GM15510 (cell line): ENCODE measurements around the gene IL12RB2.

Experiments
- POLR2A ChIP-seq: IDR thresholded peaks from 3 replicates; pipeline ENCODE4 v1.6.1; 2011; ENCODE audit warnings: borderline replicate concordance; ENCODE audit not compliant: insufficient read length; ENCODE audit errors: extremely low read depth

IL12RB2 gene

GRCh38 chr1:67298762-67299161, 8.9 kb upstream of the IL12RB2 start:
- TF ChIP-seq POLR2A = no peak

DNA sequence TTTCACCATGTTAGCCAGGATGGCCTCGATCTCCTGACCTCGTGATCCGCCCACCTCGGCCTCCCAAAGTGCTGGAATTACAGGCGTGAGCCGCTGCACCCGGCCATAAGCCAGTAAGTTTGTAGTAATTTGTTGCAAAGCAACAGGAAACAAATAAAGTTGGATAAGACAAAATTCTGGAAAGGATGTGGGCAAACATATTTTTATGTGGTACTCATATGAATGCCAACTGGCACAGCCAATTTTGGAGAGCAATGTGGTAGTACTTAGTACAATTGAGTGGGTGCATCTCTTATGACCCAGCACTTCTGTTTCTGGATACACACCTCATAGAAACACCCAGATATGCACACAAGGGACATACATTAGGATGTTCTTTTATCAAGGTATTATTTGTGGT, 8.4 kb upstream of the IL12RB2 start:
- no peak for TF ChIP-seq POLR2A

DNA sequence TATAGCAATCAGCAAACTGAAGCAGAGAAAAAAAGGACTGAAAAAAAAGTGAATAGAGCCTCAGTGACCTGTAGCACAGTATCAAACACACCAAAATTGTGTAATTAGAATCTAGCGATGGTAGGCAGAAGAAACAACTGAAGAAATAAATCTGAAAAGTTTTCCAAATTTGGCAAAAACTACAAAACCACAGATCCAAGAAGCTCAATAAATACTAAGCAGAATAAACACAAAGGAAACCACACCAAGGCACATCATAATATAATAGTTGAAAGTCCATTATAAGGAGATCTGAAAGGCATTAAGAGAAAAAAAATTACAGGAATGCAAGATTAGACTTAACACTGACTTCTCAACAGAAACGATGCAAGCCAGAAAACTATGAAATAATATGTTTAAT, 7.1 kb upstream of the IL12RB2 start:
- TF ChIP-seq POLR2A = no peak

DNA sequence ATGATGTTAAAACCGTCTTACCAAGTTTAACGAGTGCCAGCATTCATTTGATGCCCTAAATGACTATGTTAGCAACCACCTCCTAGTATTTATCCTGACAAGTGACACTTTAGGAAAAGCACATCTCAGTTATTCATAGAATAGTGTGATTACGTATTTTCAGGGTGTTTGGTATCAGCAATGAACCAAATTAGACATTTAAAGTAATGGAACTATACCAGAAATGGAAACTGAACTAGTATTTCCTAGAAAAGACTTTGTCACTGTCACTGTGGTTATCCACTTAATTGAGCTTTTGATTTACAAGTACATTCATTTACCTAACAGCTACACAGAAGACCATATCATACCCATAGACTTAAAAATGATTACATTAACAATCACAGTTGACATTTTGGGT, 3.6 kb upstream of the IL12RB2 start:
- TF ChIP-seq POLR2A = no peak

DNA sequence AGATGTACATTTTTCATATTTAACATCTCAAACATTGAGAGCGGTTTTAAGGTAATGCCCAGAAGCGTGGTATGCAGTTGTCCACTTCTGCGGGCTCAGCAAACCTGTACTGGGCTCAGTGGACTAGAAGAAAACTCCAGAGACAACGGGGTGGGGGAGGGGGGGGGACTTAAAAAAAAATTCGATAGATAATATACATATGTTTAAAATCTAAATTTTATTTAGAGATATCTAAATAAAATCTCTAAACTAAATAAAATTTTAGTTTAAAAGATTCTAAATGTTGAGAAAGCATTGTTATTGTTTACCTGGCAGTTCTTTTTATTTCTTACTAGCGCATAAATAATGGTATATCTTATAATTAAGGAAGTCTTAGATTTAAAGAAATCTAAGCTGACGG, 1.1 kb upstream of the IL12RB2 start:
- TF ChIP-seq POLR2A = no peak

GRCh38 chr1:67308136-67308535, 463 bp downstream of the IL12RB2 start:
- TF ChIP-seq POLR2A = no peak

- TF ChIP-seq POLR2A = no peak
Observed at GRCh38 chr1:67312615-67313014, 4.9 kb downstream of the IL12RB2 start.

DNA sequence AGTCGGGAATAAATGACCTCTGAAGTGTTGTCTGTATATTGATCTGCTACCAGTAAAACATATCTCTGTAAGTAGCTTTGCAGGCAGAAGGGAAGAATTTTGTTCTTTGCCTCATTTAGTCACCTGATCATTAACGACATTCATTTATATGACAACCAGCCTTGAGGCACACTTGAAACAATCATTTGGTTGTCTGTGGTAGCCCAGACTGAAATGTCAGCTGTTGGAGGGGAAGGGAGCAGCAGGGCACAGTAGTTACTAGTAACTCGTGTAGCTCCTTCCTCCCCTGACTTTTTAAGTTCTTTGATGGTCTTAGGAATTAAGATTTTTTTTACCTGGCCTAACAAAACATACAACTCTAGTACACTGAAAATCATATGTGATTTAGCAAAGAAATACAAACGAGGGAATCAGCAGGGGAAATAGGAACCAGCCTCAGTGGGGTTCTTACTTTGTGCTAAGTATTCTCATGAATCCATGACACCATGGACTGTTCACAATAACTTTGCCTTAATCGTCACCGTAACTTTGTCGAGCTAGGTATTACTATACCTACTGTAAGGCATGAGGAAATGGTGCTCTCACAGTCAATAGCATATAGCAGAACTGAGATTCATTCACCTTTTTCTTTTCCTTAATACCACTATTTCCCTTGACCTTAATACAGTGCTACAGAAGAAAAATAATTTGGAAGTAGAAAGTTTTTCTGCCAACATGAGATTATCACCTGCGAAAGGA, 6.4 kb downstream of the IL12RB2 start:
- TF ChIP-seq POLR2A = no peak

- no peak for TF ChIP-seq POLR2A
Observed at GRCh38 chr1:67314696-67315095, 7.0 kb downstream of the IL12RB2 start.

GRCh38 chr1:67316180-67316902, 8.7 kb downstream of the IL12RB2 start:
- no peak for TF ChIP-seq POLR2A

DNA sequence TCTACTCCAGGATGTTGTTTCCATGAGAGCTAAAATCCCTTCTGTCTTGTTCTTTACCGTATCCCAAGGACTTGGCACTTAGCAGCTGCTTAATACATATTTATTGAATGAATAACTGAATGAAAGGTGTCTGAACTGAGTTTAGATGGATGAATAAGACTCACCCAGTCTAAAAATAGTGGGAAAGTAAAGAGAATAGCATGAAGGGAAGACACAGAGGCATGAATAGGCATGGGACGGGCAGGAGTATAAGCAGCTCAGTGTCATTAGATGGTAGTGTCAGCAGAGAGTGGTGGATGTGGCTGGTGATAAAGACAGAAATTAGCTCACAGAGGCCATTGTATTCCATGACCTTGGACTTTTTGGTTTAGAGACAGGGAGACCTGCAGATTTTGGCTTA, 9.2 kb downstream of the IL12RB2 start:
- TF ChIP-seq POLR2A = no peak

- TF ChIP-seq POLR2A = no peak
Observed at GRCh38 chr1:67317803-67318202, 10.1 kb downstream of the IL12RB2 start.

- TF ChIP-seq POLR2A = no peak
Observed at GRCh38 chr1:67322442-67322841, 14.8 kb downstream of the IL12RB2 start.

- no peak for TF ChIP-seq POLR2A
Observed at GRCh38 chr1:67323087-67323486, 15.4 kb downstream of the IL12RB2 start.

DNA sequence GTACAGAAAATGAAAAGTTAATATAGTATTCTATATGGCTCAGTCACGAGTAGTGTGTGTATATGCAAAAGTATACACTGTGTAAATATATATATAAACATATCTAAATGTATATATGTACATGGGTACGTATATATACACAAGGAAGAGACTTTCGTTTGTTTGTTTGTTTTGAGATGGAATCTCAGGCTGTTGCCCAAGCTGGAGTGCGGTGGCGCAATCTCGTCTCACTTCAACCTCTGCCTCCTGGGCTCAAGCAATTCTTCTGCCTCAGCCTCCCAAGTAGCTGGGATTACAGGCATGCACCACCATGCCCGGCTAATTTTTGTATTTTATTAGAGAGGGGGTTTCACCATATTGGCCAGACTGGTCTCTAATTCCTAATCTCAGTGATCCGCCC, 16.4 kb downstream of the IL12RB2 start:
- no peak for TF ChIP-seq POLR2A

DNA sequence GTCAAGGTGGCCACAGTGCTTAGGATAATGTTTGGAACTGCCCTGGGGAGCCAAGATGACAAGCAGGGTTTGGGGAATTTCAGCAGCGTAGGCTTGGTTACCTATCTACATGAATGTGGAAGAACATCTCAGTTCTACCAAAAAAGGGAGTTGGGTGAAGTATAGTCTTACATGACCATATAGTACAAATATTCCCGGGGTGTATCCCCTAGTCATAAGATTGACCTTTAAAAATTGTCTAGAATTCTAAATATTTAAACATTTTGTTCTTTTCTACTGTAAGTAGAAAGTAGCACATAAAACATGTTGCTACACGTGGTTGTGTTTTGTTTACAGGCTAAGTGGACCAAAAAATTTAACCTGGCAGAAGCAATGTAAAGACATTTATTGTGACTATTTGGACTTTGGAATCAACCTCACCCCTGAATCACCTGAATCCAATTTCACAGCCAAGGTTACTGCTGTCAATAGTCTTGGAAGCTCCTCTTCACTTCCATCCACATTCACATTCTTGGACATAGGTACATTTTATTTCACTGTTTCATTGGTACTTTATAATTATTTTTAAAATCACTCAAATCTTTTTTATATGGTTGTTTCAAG, 20.3 kb downstream of the IL12RB2 start:
- no peak for TF ChIP-seq POLR2A
